GM12878 (cell line): Measurements from ENCODE around the gene NOD2. TPM values are rescaled to one million over a fixed set of nuclear protein-coding genes. Genes with fewer than 3 reads are reported as not detected.

ENCODE experiments used
- ATAC-seq: fragments of 200-7000 bp; cut with Tn5 transposase; 3 replicates; pipeline ENCODE4 v1.9.1; 2020; ENCODE audit warnings: mild to moderate bottlenecking, moderate library complexity
- BruUV-seq: library from RNA; stranded (reverse); fragments of 400-500 nt; replicated peaks from 2 replicates; lab custom pipeline; 2021; lab: Mats Ljungman, UMichigan
- CTCF ChIA-PET: fragments of 300-600 bp; sonication (Branson Sonifier 250); formaldehyde crosslinking; extraction: SDS; loops from one replicate; lab custom pipeline; 2021; ENCODE audit warnings: inconsistent platforms; lab: Yijun Ruan, JAX
- POLR2A ChIA-PET: fragments of 350-600 bp; formaldehyde crosslinking; extraction: SDS; loops from one replicate; lab custom pipeline; 2021; ENCODE audit warnings: inconsistent platforms; lab: Charles Lee
- RAD21 ChIA-PET: fragments of 300-600 bp; sonication (Branson Sonifier 250); formaldehyde crosslinking; loops from one replicate; lab custom pipeline; 2023; ENCODE audit warnings: antibody characterized with exemption; ENCODE audit not compliant: unreplicated experiment; lab: Charles Lee
- SMC1A ChIA-PET: fragments of 300-600 bp; sonication (Branson Sonifier 250); formaldehyde crosslinking; loops from one replicate; lab custom pipeline; 2023; ENCODE audit not compliant: unreplicated experiment, uncharacterized antibody; lab: Charles Lee
- DNase-seq: peaks from one replicate; pipeline ENCODE4 v3.0.0-alpha.2; 2011; ENCODE audit warnings: low read depth, low spot score
- FAIRE-seq: peaks from 3 replicates; lab custom pipeline; 2011; peaks lifted over from hg19 to GRCh38; lab: Jason Lieb, UNC
- H2AFZ ChIP-seq: 2 replicates; pipeline ENCODE4 v1.6.0; 2011; ENCODE audit warnings: low read depth, low read length, control low read depth; ENCODE audit not compliant: control insufficient read depth
- H3K27ac ChIP-seq: 2 replicates; pipeline ENCODE4 v1.5.1; 2011; ENCODE audit warnings: control low read depth; ENCODE audit not compliant: control insufficient read depth, insufficient read depth
- H3K27me3 ChIP-seq, 2 experiments: replicated peaks in 1 of 2; 2 replicates each; pipeline versions ENCODE4 v1.6.0 to v1.6.1; 2011; ENCODE audit warnings: low read length in 1 of 2; ENCODE audit not compliant: control insufficient read depth in 2 of 2, insufficient read depth in 2 of 2
- H3K36me3 ChIP-seq, 2 experiments: 2 replicates each; pipeline ENCODE4 v1.5.1; 2011; ENCODE audit warnings: low read length in 1 of 2; ENCODE audit not compliant: control insufficient read depth in 2 of 2, insufficient read depth in 2 of 2
- H3K4me1 ChIP-seq: 2 replicates; pipeline ENCODE4 v1.6.1; 2011; ENCODE audit warnings: mild to moderate bottlenecking, low read length, moderate library complexity, mixed read lengths; ENCODE audit not compliant: control insufficient read depth, insufficient read depth
- H3K4me2 ChIP-seq: 2 replicates; pipeline ENCODE4 v1.6.0; 2011; ENCODE audit warnings: control low read depth; ENCODE audit not compliant: control insufficient read depth, insufficient read depth
- H3K4me3 ChIP-seq: fragments of 200-600 bp; sonication (generic); 2 replicates; pipeline ENCODE4 v1.5.1; 2016
- H3K79me2 ChIP-seq: 2 replicates; pipeline ENCODE4 v1.6.0; 2011; ENCODE audit warnings: low read length; ENCODE audit not compliant: control insufficient read depth, insufficient read depth
- H3K9ac ChIP-seq: 2 replicates; pipeline ENCODE4 v1.8.0; 2011; ENCODE audit warnings: low read length, control low read depth, mixed read lengths; ENCODE audit not compliant: control insufficient read depth, insufficient read depth
- H3K9me3 ChIP-seq: replicated peaks from 3 replicates; pipeline ENCODE4 v1.5.1; 2011; ENCODE audit warnings: mild to moderate bottlenecking, low read length; ENCODE audit not compliant: control insufficient read depth, insufficient read depth
- H4K20me1 ChIP-seq: 2 replicates; pipeline ENCODE4 v1.6.0; 2011; ENCODE audit not compliant: control insufficient read depth, insufficient read depth
- BMI1 ChIP-seq: fragments of 450-650 bp; IDR thresholded peaks from 2 replicates; pipeline ENCODE4 v1.6.1; 2016; ENCODE audit warnings: mild to moderate bottlenecking, moderate library complexity, borderline replicate concordance
- E2F8 ChIP-seq: fragments of 450-650 bp; IDR thresholded peaks from 2 replicates; pipeline ENCODE4 v1.6.1; 2018; ENCODE audit warnings: mild to moderate bottlenecking, low read depth, moderate library complexity; ENCODE audit not compliant: partially characterized antibody
- MYB ChIP-seq: fragments of 150-350 bp; IDR thresholded peaks from 2 replicates; pipeline ENCODE4 v1.6.1; 2014; ENCODE audit warnings: mild to moderate bottlenecking, low read depth, low read length, borderline replicate concordance
- REST ChIP-seq: IDR thresholded peaks from 2 replicates; pipeline ENCODE4 v1.6.1; 2012; ENCODE audit warnings: mild to moderate bottlenecking, low read depth, low read length
- SIX5 ChIP-seq: IDR thresholded peaks from 2 replicates; pipeline ENCODE4 v1.6.1; 2011; ENCODE audit warnings: mild to moderate bottlenecking, low read depth, low read length, moderate library complexity; ENCODE audit not compliant: severe bottlenecking
- SREBF2 ChIP-seq: IDR thresholded peaks from 2 replicates; pipeline ENCODE4 v1.6.1; 2012; ENCODE audit warnings: mild to moderate bottlenecking, low read length
- WGBS: methylation state at CpG from one replicate; pipeline ENCODE4 v1.1.6; 2016; ENCODE audit warnings: low lambda C conversion rate; ENCODE audit not compliant: insufficient replicate concordance, insufficient coverage; ENCODE audit errors: missing lambda C conversion rate; 5-methylcytosine and 5-hydroxymethylcytosine counted together
- in situ Hi-C: fragments of 300-500 bp; cut with MboI; formaldehyde crosslinking; loops from 9 replicates; pipeline ENCODE4 v1.14.3; 2018; ENCODE audit warnings: mixed read lengths
- intact Hi-C: fragments of 100-400 bp; cut with micrococcal nuclease; formaldehyde crosslinking; loops from one replicate; pipeline ENCODE4 v1.14.2; 2022; ENCODE audit not compliant: unreplicated experiment
- polyA plus RNA-seq, 11 experiments: library from polyadenylated mRNA; depleted of rRNA in 4 of 11; unstranded in 6 of 11; stranded (reverse) in 5 of 11; fragments of >200 nt; fragmentation: Nextera tagmentation in 4 of 11; fragmentation: Illumina TruSeq in 1 of 11; extraction: Ambion mirVana in 4 of 11; extraction: Trizol in 1 of 11; gene quantifications; 1 replicate in 1 of 11; 2 replicates in 10 of 11; pipeline versions ENCODE4 v1.2.1 to v1.2.3, GENCODE V29; 2011 to 2016; ENCODE audit warnings: inconsistent platforms in 2 of 11, missing spikeins in 2 of 11, low read depth in 1 of 11
- total RNA-seq, 4 experiments: library from RNA; depleted of rRNA in 3 of 4; stranded (reverse); fragments of >200 nt in 3 of 4; fragmentation: Illumina TruSeq in 1 of 4; extraction: Trizol in 1 of 4; gene quantifications; 2 replicates each; pipeline versions ENCODE4 v1.2.1 to v1.2.3, GENCODE V29; 2013 to 2021
- TF ChIP-seq, protein P1 (sequence below): IDR thresholded peaks from 2 replicates; pipeline ENCODE4 v1.6.1; 2012; ENCODE audit warnings: low read depth, low read length, improper control_type of control experiment
- TF ChIP-seq, protein P2 (sequence below), 3 experiments: IDR thresholded peaks in 2 of 3; conservative IDR thresholded peaks in 1 of 3; 2 replicates each; pipeline ENCODE4 v1.5.1; 2011; ENCODE audit warnings: low read depth in 3 of 3, low read length in 3 of 3, mild to moderate bottlenecking in 3 of 3, control low read depth in 2 of 3, moderate library complexity in 2 of 3, inconsistent platforms in 1 of 3, mixed read lengths in 1 of 3; ENCODE audit not compliant: control insufficient read depth in 2 of 3, insufficient read depth in 1 of 3; ENCODE audit errors: extremely low read depth in 1 of 3

NOD2 gene
- total and polyA plus RNA-seq, 10 of the 15 experiments (the other 5 are each of a cell fraction or from before 2014, with no cell fraction given) = 1.0 to 18.6 (median 6.7) TPM

GRCh38 chr16:50762241-50762640 is 68.8 kb downstream of the NOD2 start:
- RAD21 ChIA-PET = interaction anchor here (0.9 kb wide), 1 partner anchor 15 kb away, joined by 4 read pairs; no protein-coding TSS in a partner anchor
- H3K4me1 ChIP-seq = no peaks in the 10 kb centered on the region
- ATAC-seq = no peak

More at GRCh38 chr16:50762241-50762640, 68.8 kb downstream of the NOD2 start:
- no peaks in the 10 kb centered on the region for H4K20me1 ChIP-seq
- H3K9ac ChIP-seq = no peak overlapping the region
- H2AFZ ChIP-seq = no peak overlapping the region
- ChIA-PET POLR2A (interaction anchor here (0.7 kb wide), 1 partner anchor 16 kb away, joined by 4 read pairs; no protein-coding TSS in a partner anchor), SMC1A (interaction anchor here (1.0 to 1.6 kb wide), 3 partner anchors 18 to 151 kb away, joined by 3 read pairs; no protein-coding TSS in a partner anchor), CTCF (interaction anchor here (0.7 to 1.4 kb wide), 3 partner anchors 15 to 93 kb away, joined by 3 to 8 read pairs (median 5); no protein-coding TSS in a partner anchor)
- H3K9me3 ChIP-seq = peaks cover 20% of the 10 kb centered on the region
- H3K79me2 ChIP-seq = peaks cover 55% of the 10 kb centered on the region
- H3K36me3 ChIP-seq = peaks cover 0 to 25% of the 10 kb centered on the region in 2 experiments; a peak in 3 of 4 replicates
- H3K4me2 ChIP-seq = no peak overlapping the region
- intact Hi-C loops = no loop called here
- no peak overlapping the region for H3K4me3 ChIP-seq
- TF ChIP-seq, protein P1, sequence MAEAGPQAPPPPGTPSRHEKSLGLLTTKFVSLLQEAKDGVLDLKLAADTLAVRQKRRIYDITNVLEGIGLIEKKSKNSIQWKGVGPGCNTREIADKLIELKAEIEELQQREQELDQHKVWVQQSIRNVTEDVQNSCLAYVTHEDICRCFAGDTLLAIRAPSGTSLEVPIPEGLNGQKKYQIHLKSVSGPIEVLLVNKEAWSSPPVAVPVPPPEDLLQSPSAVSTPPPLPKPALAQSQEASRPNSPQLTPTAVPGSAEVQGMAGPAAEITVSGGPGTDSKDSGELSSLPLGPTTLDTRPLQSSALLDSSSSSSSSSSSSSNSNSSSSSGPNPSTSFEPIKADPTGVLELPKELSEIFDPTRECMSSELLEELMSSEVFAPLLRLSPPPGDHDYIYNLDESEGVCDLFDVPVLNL = no peak
- TF ChIP-seq REST (no peak), E2F8 (no peak), BMI1 (no peak), MYB (no peak), SIX5 (no peak), SREBF2 (no peak)
- TF ChIP-seq, protein P2, sequence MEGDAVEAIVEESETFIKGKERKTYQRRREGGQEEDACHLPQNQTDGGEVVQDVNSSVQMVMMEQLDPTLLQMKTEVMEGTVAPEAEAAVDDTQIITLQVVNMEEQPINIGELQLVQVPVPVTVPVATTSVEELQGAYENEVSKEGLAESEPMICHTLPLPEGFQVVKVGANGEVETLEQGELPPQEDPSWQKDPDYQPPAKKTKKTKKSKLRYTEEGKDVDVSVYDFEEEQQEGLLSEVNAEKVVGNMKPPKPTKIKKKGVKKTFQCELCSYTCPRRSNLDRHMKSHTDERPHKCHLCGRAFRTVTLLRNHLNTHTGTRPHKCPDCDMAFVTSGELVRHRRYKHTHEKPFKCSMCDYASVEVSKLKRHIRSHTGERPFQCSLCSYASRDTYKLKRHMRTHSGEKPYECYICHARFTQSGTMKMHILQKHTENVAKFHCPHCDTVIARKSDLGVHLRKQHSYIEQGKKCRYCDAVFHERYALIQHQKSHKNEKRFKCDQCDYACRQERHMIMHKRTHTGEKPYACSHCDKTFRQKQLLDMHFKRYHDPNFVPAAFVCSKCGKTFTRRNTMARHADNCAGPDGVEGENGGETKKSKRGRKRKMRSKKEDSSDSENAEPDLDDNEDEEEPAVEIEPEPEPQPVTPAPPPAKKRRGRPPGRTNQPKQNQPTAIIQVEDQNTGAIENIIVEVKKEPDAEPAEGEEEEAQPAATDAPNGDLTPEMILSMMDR (IDR thresholded peaks at IDR 0.05 in 2 of 3, conservative IDR thresholded peaks at IDR 0.05 in 1 of 3; ENCODE audit: control insufficient read depth in 2 of 3, extremely low read depth in 1 of 3, insufficient read depth in 1 of 3, low read depth in 3 of 3, low read length in 3 of 3) = no peak
- TF ChIP-seq, all 136 proteins: peak for 0
- in situ Hi-C loops = no loop called here
- WGBS = 99% methylated on average over 3 of the region's 3 CpGs
- BruUV-seq = no TSS peak
- H3K27me3 ChIP-seq = no peaks in the 10 kb centered on the region
- no peak for FAIRE-seq
- H3K27ac ChIP-seq = no peak overlapping the region
- DNase-seq = no peak
